ENCODE results near the gene NTN4.

GRCh38 chr12:95715177-95715576 is 75.4 kb downstream of the NTN4 start:
- TF ChIP-seq CTCF (IDR thresholded peaks at IDR 0.05) = no peak
- no peak for TF ChIP-seq ELF1 (IDR thresholded peaks at IDR 0.05)
- no peak for TF ChIP-seq EZH2phosphoT487 (IDR thresholded peaks at IDR 0.05; ENCODE audit: borderline replicate concordance, low read depth)
- TF ChIP-seq USF2 (IDR thresholded peaks at IDR 0.05; ENCODE audit: borderline replicate concordance, low read depth, low read length) = no peak
- no peak for TF ChIP-seq NFIC (IDR thresholded peaks at IDR 0.05; ENCODE audit: borderline replicate concordance)
- TF ChIP-seq EP300 (IDR thresholded peaks at IDR 0.05; ENCODE audit: borderline replicate concordance in 1 of 2, low read depth in 1 of 2, low read length in 1 of 2) = no peak
- TF ChIP-seq FOXM1 (IDR thresholded peaks at IDR 0.05; ENCODE audit: low read depth) = no peak
- no peak for TF ChIP-seq TCF12 (IDR thresholded peaks at IDR 0.05)
- no peak for TF ChIP-seq PBX3 (IDR thresholded peaks at IDR 0.05)
